NT2/D1 (cell line): ENCODE measurements around the gene PTPRN2.

Source experiments
- DNase-seq: peaks from one replicate; pipeline ENCODE4 v3.0.0-alpha.2; 2011; ENCODE audit warnings: low read depth, low spot score
- H3K27me3 ChIP-seq: 2 replicates; pipeline ENCODE4 v1.6.0; 2011; ENCODE audit warnings: mild to moderate bottlenecking; ENCODE audit not compliant: insufficient read length, insufficient read depth
- H3K36me3 ChIP-seq: 2 replicates; pipeline ENCODE4 v1.6.1; 2011; ENCODE audit warnings: mild to moderate bottlenecking, low read length, mixed read lengths; ENCODE audit not compliant: insufficient read depth, insufficient read length
- H3K4me1 ChIP-seq: 2 replicates; pipeline ENCODE4 v1.5.1; 2011; ENCODE audit not compliant: insufficient read depth, insufficient read length
- H3K4me3 ChIP-seq: 2 replicates; pipeline ENCODE4 v1.5.1; 2011; ENCODE audit warnings: low read depth; ENCODE audit not compliant: insufficient read length
- H3K9ac ChIP-seq: 2 replicates; pipeline ENCODE4 v1.6.0; 2011; ENCODE audit warnings: low read depth; ENCODE audit not compliant: insufficient read length
- H3K9me3 ChIP-seq: 2 replicates; pipeline ENCODE4 v1.5.1; 2011; ENCODE audit warnings: mild to moderate bottlenecking, low read length; ENCODE audit not compliant: insufficient read depth
- SUZ12 ChIP-seq: IDR thresholded peaks from 2 replicates; pipeline ENCODE4 v1.6.1; 2011; ENCODE audit not compliant: insufficient read length, insufficient read depth; ENCODE audit errors: extremely low read depth
- YY1 ChIP-seq: IDR thresholded peaks from 2 replicates; pipeline ENCODE4 v1.6.1; 2011; ENCODE audit not compliant: insufficient read length, insufficient read depth
- ZNF274 ChIP-seq: IDR thresholded peaks from 2 replicates; pipeline ENCODE4 v1.6.1; 2011; ENCODE audit warnings: mild to moderate bottlenecking, low read depth, low read length

PTPRN2 gene

DNA sequence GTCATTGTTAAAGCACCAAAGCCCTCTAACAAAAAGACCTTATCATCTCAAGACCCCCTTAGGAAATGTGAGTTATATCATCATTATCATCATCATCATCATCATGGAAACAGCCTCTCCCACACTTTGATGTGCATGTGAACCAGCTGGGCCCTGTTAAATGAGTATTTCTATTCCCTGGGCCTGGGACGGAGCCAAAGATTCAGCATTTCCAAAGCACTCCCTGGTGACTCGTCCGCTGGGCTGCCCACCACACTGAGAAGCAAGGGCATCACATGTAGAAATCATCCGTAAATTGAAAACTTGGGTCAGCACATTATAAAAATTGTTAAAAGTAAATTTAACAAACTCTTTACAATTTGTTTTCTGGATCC, 88.6 kb downstream of the PTPRN2 start:
- TF ChIP-seq YY1, result no peak
- TF ChIP-seq ZNF274, result no peak
- TF ChIP-seq SUZ12, result no peak
- Histone ChIP-seq H3K9ac (no peak overlapping the region), H3K27me3 (peaks cover 7% of the 10 kb centered on the region), H3K36me3 (no peaks in the 10 kb centered on the region), H3K9me3 (no peaks in the 10 kb centered on the region), H3K4me1 (peaks cover 4% of the 10 kb centered on the region), H3K4me3 (no peak overlapping the region)
- no peak for DNase-seq

DNA sequence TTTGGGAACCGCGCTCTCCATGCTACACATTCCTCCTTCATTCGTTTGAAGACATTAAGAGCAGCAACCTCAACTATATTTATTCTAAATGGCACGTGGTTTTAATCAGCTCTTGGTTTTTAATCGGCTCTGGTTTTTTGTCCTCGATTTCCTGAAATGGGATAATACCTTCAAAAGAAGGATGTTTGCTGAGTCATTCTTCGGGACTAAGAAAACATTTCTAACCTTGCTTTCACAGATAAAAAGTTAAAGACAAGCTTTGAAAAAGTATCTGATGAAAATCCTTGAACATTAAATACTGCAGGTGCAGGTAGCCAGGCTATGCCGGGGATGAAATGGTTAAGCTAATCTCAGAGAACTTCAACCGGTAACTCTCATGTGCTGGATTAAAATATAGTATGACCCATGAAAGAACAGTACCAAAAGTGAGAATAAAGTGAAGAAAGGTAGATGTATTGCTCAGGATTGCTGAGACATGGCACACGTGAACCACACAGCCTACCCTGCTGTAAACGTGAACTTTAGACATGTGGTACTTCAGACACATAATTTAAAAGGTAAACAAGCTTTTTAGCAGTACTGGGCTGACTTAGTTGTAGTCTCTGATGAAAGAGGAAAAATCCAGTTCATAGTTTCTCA, 89.1 kb downstream of the PTPRN2 start:
- no peak overlapping the region for H3K9ac ChIP-seq
- DNase-seq, result no peak
- TF ChIP-seq ZNF274 (no peak), YY1 (no peak), SUZ12 (no peak)
- no peaks in the 10 kb centered on the region for H3K9me3 ChIP-seq
- H3K4me3 ChIP-seq, result no peak overlapping the region
- peaks cover 4% of the 10 kb centered on the region for H3K4me1 ChIP-seq
- H3K36me3 ChIP-seq, result no peaks in the 10 kb centered on the region
- peaks cover 7% of the 10 kb centered on the region for H3K27me3 ChIP-seq

DNA sequence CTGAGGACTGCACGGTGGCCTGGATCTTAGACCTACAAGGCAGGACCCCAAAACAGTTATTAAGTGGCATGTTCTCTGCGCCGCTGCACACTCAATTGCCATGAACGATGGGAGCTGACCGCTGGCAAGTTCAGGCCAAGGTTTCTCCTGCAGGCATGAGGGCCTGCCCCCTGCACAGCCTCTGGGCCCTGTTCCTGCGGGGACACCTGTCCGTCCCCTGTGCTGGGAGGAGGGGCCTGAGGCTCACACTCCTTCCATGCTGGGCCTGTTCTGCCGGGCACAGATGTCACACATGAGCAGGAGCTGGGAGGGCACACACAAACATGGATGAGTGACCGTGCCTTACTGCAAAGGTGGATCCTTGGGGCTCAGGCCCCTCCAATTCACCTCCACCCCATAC, 90.0 kb downstream of the PTPRN2 start:
- no peaks in the 10 kb centered on the region for H3K9me3 ChIP-seq
- TF ChIP-seq ZNF274 (no peak), SUZ12 (no peak), YY1 (no peak)
- DNase-seq, result no peak
- no peak overlapping the region for H3K4me3 ChIP-seq
- no peaks in the 10 kb centered on the region for H3K36me3 ChIP-seq
- H3K4me1 ChIP-seq, result peaks cover 4% of the 10 kb centered on the region
- H3K9ac ChIP-seq, result no peak overlapping the region
- H3K27me3 ChIP-seq, result peaks cover 7% of the 10 kb centered on the region

DNA sequence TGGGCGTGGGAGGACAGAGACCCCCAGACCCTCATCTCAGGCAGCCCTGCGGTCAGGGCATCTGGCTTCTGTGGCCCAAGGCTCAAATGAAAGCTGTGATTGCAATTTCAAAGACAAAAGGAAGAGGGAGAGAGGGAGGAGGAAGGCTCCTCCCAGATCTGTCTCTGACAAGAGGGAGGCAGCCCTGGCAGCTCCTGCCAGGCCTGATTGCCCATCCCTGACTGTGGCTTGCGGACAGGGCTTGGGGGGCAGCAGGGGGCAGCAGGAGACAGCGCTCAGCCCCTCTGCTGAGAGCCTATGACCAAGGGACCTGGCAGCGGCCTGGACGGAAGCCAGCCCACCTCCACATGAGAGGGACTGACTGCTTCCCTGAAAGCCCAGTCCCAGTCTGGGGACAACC, 91.8 kb downstream of the PTPRN2 start:
- H3K9me3 ChIP-seq, result no peaks in the 10 kb centered on the region
- H3K4me1 ChIP-seq, result peaks cover 4% of the 10 kb centered on the region
- DNase-seq, result peak; percentile 57
- no peak overlapping the region for H3K9ac ChIP-seq
- TF ChIP-seq ZNF274, result no peak
- TF ChIP-seq YY1, result no peak
- TF ChIP-seq SUZ12, result no peak
- H3K36me3 ChIP-seq, result no peaks in the 10 kb centered on the region
- peaks cover 7% of the 10 kb centered on the region for H3K27me3 ChIP-seq
- H3K4me3 ChIP-seq, result no peak overlapping the region

DNA sequence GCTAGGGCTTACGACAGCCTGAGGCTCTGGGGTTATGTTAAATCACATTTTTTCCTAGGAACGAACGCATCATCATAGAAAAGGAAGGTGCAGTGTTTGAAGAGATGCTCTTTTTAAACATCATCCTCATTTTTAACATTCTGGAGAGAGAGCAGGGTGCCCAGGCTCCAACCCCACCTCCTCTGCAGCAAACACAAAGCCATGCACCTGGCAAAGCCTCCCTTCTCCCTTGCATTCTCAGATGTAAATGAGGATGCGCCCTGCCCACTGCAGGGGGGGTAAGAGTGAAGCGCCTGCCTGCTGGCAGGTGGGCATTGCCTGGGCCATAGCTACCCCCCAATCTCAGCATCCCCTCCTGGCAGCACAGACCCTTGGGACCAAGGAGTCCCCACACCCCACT, 92.4 kb downstream of the PTPRN2 start:
- peaks cover 4% of the 10 kb centered on the region for H3K4me1 ChIP-seq
- H3K36me3 ChIP-seq, result no peaks in the 10 kb centered on the region
- TF ChIP-seq SUZ12, result no peak
- no peak for TF ChIP-seq YY1
- no peak for TF ChIP-seq ZNF274
- no peak overlapping the region for H3K9ac ChIP-seq
- H3K27me3 ChIP-seq, result peaks cover 7% of the 10 kb centered on the region
- H3K9me3 ChIP-seq, result no peaks in the 10 kb centered on the region
- H3K4me3 ChIP-seq, result no peak overlapping the region
- DNase-seq, result no peak

DNA sequence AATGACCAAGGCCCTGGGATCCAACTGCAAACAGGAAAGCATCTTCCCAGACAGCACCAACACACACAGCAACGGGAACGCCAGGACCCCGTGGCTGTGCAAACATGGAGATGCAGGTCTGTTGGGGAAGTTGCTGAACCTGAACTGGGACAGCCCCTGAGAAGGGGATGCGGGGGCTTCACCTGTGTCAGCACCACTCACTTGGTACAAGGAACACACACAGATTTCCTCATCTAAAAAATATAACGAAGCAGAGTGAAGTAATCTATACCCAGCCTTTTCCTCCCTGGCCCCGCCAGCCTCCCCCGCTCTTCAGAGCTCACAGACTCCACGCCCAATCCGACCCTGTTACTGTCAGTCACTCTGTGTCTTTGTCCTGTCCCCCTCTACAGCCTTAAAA, 93.0 kb downstream of the PTPRN2 start:
- Histone ChIP-seq H3K36me3 (no peaks in the 10 kb centered on the region), H3K27me3 (peaks cover 7% of the 10 kb centered on the region), H3K9me3 (no peaks in the 10 kb centered on the region), H3K4me3 (no peak overlapping the region), H3K9ac (no peak overlapping the region), H3K4me1 (peaks cover 4% of the 10 kb centered on the region)
- DNase-seq, result no peak
- TF ChIP-seq YY1 (no peak), ZNF274 (no peak), SUZ12 (no peak)

DNA sequence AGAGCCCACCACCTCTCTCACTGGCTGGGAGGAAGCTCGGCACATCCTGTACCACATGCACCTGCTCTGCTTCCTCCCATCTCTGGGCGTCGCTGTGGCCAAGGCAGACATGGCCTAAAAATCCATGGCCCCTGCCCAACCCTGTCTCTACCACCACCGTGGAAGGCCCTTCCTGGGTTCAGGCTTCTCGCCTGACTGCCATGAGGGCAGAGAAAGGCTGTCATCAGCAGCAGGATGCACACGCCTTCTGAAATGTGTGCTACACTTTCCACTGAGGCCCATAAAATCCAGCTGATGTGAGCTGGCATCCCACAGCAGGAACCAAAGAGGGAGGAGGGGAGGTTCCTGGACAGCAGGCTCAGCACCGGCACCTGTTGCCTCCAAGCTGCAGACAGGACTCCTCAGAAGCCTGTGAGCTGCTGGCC, 93.4 kb downstream of the PTPRN2 start:
- no peak for DNase-seq
- H3K27me3 ChIP-seq, result peaks cover 7% of the 10 kb centered on the region
- no peak overlapping the region for H3K9ac ChIP-seq
- peaks cover 4% of the 10 kb centered on the region for H3K4me1 ChIP-seq
- no peaks in the 10 kb centered on the region for H3K36me3 ChIP-seq
- no peaks in the 10 kb centered on the region for H3K9me3 ChIP-seq
- no peak for TF ChIP-seq ZNF274
- no peak for TF ChIP-seq YY1
- TF ChIP-seq SUZ12, result no peak
- H3K4me3 ChIP-seq, result no peak overlapping the region
